SH-SY5Y (cell line): ENCODE results near the gene RNGTT.

Experiments used
- GATA2 ChIP-seq: IDR thresholded peaks from 2 replicates; pipeline ENCODE4 v1.6.1; 2011; ENCODE audit warnings: mild to moderate bottlenecking, low read depth, low read length
- GATA3 ChIP-seq: IDR thresholded peaks from 2 replicates; pipeline ENCODE4 v1.6.1; 2011; ENCODE audit warnings: low read depth, mild to moderate bottlenecking, low read length, moderate library complexity

- TF ChIP-seq GATA3 (no peak), GATA2 (no peak)
Observed at GRCh38 chr6:88666901-88667300, 296.5 kb downstream of the RNGTT start.
